Activated CD8-positive, alpha-beta memory T cell treated with anti-CD3 and anti-CD28 coated beads for 48 hours (primary cell): ENCODE results near the gene SLIT3.

Experiments used
- DNase-seq, 3 experiments: peaks; one replicate each; pipeline ENCODE4 v3.0.0-alpha.2; 2020; ENCODE audit warnings: low read depth in 2 of 3, low spot score in 2 of 3

SLIT3 gene

GRCh38 chr5:169085636-169086035 is 215.3 kb downstream of the SLIT3 start:
- DNase-seq, result no peak

DNA sequence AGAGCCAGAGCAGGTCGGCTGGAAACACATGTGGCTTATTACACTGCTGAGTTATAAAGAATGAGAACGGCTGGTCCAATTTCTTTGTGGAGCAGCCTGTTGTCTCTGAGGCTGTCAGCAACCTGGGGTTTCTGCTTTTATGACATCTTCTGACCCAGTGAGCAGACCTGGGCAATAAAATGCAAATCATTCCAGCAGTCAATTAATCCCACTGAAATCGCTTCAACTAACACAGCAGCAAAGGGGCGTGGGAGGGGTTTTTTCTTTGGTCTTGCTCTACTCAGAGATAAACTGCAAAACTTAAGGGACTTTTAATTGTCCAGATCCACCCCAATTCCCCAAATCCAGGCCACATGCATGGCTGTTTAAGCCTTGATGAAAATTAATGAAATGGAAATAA is 215.7 kb downstream of the SLIT3 start:
- DNase-seq, result no peak

DNA sequence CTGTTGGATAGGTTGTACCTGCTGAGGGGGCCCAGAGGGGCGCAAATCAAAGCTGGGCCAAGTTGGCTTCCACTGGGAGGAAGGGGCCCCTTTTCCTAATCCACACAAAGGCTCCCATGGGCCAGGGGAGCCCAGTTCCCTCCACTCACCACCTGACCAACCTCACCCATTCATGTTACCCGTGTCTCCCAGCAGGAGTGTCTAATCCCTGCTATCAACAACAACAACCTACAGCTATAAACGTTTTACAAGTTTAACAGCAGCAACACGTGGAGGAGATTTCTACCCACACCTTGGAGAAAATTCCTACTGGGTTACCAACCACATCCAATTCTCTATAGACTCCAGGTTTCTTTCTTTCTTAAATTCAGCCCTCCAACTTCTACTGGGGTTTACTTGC is 216.2 kb downstream of the SLIT3 start:
- no peak for DNase-seq

- no peak for DNase-seq
These were observed 217.4 kb downstream of the SLIT3 start for GRCh38 chr5:169083394-169084018.

DNA sequence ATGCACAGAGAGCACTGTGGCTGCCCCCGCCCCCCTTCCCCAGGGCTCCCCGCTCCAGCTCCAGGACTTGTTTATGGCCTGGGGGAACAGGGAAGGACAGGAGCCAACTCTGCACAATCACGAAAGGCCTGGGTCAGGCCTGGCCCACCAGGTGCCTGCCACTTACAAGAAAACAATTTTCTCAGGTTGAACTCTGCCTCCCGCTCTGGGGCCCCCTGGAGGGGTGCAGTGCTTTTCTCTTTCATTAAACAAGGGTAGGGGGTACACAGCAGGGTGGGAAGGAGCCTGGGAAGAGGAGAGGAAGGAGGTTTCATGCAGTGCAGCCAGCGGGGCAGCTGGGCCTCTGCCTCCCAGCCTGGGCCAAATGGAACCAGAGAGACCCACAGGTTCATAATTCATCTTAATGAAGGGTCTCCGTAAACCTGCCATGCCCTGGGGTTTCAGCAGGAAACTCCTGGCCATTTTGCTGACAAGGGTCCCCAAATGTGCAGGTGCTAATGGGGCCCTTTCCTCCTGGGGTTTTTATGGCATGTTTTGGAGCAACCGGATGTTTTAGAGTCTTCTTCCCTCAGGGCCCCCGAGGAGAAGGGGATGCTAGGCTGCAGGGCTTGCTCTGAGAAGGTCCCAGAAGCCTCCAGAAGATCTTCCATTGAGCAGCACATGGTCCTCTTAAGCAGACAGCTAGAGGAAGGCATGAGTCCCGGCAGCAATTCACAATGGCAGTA is 219.8 kb downstream of the SLIT3 start:
- DNase-seq, result no peak

DNA sequence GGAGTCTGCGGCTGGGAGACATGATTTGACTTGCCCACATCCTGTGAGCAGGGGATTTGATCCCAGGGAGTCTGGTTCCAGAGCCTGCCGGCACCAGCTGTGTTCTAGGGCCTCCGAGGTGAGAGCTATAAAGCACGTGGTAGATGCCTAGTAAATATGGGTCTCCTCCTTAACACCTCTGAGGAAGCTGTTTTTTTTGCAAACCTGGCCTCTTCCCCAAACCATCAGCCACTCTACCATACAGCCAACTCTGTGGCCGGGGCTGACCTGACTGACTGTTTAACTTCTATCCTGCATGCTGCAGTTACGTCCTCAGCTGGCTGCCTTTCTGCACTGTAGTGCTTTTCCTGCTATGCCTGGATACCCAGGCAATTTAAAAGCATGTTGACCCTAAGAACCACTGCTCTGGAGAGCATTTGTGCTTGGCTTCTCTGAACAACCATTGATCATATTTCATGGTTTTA is 220.5 kb downstream of the SLIT3 start:
- DNase-seq, result no peak

- DNase-seq, result no peak
These were observed 221.2 kb downstream of the SLIT3 start for GRCh38 chr5:169079697-169080096.

DNA sequence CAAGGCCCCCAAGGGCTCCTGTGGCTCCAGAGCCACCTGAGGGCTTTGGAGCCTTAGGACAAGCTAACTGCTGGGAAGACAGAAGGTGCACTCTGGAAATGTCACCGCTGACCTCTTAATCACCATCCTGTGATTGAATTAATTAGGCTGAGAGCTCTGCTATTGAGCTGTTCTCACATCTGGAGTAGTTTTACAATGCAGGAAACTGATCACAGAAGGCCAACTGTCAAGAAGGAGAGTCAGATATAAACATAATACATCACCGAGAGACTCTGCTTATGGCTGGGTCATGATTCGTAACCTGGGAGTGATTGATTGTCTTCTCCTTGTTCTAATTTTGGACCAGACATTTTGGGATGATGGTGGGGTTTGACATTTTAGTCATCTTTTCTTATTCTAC is 226.1 kb downstream of the SLIT3 start:
- DNase-seq, result no peak

DNA sequence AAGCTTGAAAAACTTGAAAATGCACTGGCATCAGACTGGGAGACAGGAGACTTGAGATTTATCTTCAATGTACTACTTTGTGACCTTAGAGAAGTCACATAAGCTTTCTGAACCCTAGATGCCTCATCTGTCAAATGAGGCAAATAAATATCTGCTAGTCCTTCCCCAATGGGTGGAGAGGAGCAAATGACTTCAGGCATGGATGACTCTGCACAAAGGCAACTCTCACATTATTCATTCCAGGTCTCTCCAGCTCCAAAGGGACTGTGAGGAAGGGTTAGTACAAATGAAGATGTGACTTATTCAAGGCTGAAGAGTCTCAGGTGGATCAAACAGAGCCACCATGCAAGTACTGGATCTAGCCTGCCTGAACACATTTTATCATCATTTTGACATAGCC is 228.7 kb downstream of the SLIT3 start:
- DNase-seq, result no peak

GRCh38 chr5:169070413-169070812 is 230.5 kb downstream of the SLIT3 start:
- no peak for DNase-seq

DNA sequence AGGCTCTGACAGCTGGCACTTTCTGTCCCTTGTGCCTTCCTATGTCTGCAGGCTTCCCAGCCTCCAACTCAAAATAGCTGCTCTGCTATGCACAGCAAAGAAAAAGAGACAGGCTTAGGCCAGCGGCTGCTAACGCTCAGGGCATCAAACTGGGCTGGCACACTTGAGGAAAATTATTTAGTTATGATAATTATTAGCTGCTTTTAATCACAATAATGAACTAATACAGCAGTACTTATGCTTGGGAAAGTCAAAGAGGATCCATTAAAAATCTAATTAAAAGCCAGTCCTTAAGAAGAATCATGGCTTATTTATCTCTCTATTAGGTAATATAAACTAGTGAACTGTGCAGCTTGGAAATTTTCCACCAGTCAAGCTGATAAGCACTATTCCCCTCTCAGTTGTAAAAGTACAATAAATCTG is 233.2 kb downstream of the SLIT3 start:
- DNase-seq, result no peak

DNA sequence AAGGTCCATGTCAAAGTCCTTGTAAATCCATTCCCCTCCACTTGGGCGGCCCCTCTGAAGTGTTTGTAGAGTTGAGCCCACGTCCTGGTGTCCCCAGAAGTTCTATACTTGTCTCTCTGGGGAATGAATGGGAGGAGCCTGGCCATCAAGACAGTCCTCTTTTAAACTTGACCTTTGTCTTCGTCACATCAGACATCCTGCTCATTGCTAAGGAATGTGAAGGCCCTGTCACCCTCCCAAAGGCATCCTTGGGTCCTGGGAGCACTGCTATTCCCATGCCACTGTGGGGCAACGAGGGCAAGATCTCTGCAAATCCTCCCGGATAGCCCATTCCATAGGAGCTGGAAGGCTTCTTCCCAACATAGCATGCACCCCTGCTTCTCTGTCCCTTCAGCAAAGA is 235.5 kb downstream of the SLIT3 start:
- DNase-seq, result no peak

- no peak for DNase-seq
These were observed 236.8 kb downstream of the SLIT3 start for GRCh38 chr5:169064093-169064492.

DNA sequence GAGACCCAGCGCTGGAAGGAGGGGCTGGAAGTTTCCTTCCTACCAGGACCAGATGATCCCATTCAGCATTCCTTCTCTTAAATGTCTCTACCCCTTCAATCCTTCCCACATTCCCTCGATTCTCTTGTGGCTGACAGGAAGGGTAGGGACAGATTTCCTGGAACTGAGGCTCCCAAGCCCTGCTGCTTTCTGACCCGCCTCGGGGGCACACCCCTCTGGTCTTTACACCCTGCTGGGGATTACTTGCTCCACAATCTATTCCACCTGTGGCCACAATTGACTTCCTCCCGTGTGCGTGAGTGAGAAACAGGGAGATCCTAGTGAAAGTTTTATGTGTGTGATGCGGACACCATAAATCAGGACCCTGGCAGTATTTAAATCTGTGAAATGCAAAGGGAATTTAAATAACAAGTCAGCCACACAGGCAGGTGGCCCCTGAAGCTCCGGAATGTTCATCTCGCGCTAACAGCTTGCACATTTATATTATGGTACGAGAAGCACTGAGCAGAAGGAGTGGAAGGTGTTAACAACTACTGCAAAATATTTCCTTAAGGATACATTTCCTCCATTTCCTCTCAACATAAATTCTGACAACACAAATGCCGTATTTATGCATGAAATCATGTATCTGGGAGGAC is 237.5 kb downstream of the SLIT3 start:
- DNase-seq, result no peak

DNA sequence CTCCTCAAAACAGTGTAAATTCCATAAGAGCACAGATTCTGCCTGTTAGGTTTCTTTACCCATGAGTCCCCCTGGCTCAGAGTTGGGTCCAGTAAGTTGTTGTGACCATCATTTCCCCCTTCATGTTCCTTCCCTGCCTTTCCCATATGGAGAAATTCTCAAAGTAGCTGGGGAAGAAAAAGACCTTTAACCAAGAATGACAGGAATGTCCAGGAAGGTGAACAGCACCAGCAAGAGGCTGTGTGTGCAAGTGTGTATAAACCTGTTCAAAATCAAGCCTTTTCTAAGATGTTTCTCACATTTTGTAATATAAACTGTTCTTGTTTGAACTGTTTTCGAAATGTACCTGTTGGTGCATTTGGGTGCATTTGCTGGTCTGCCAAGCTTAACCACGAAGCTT is 238.2 kb downstream of the SLIT3 start:
- DNase-seq, result no peak

GRCh38 chr5:169054506-169054905 is 246.4 kb downstream of the SLIT3 start:
- DNase-seq, result no peak

GRCh38 chr5:169052207-169052606 is 248.7 kb downstream of the SLIT3 start:
- DNase-seq, result no peak

- no peak for DNase-seq
These were observed 249.6 kb downstream of the SLIT3 start for GRCh38 chr5:169051351-169051750.

DNA sequence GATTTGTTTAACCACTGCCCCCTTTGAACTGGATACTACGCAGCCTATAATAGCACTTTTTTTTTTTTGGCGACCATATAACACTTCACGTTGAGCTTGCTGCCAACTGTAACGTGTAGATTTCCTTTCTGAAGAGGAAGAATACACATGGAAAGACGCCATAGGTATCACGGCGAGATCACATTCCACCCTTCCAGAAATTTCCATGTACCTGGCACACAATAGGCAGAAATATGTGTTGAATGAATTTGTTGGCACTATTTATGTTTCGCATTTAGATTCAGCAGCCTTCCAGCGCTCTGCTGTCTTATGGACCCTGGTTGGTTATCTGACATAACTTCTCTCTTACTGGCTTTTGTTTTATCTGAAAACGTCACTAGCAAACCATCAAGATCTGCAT is 250.3 kb downstream of the SLIT3 start:
- DNase-seq, result no peak

DNA sequence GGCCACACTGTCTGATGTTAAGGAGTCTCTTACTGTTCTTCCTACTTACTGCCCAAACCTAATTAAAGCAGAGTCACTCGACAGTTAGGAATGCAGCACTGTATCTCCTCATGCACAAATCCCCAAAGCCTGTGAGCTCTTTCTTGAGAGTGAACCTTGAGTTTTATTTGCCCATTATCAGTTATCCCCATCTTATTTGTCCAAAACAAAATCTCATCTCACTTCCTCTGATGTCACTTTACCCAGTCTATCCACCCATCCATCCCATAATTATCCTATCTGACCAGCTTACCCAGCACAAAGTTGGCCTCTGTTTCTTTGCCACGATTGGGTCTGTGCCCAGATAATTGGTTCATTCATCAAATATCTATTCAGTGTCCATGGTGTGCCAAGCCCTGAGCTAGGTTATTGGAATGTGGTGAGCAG is 250.8 kb downstream of the SLIT3 start:
- DNase-seq, result no peak

DNA sequence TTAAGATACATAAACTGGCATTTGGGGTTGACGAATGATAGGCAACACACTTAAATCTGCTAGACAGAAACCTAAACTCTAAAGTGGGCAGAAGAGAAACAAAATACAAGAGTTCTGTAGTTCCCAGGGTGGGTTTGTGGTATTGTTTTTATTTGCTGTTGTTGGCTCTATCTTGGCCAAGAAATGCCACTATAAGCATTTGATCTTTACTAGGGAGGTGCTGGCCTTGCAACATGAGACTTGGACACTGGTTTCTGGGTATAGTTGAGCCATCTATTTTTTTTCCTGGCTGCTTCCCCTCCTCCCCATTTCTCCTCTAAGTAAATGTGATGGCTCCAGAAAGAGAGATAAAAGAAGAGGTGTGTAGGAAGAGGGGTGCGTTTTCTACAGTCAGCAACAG is 251.2 kb downstream of the SLIT3 start:
- DNase-seq, result no peak
